A549 treated with dexamethasone at 1 μM for 4 hours (cell line): ENCODE data around the gene PKIB. TPM values are rescaled to one million over a fixed set of nuclear protein-coding genes. Genes with fewer than 3 reads are reported as not detected.

Source experiments
- total RNA-seq: library from RNA; stranded (reverse); fragments of 200-300 nt; extraction: Qiagen RNA extraction; gene quantifications from 5 replicates; pipeline ENCODE4 v1.2.3, GENCODE V29; 2022

PKIB gene
- total RNA-seq: 0.38 to 0.74 TPM (median 0.62 TPM) in 5 replicates

GRCh38 chr6:122609881-122610689 lies at the start of gene PKIB:
TSS of gene PKIB (plus strand) at chr6:122610405. CDS start at chr6:122717795, 107,390 bp downstream.

Other genes starting within 250 kb of the PKIB start
- 4.9 to 9.4 TPM (median 5.7 TPM) in 5 replicates for gene HSF2, start 210.8 kb upstream of the PKIB start, total RNA-seq
- gene SERINC1, start 138.6 kb upstream of the PKIB start, total RNA-seq: 69.3 to 90.9 TPM (median 81.3 TPM) in 5 replicates
- gene FABP7, start 169.3 kb downstream of the PKIB start, total RNA-seq: not detected in 5 replicates
- 3.1 to 4.1 TPM (median 3.3 TPM) in 5 replicates for gene SMPDL3A, start 178.9 kb downstream of the PKIB start, total RNA-seq